Ascending aorta (tissue), 2 donors: ENCODE data around the gene PGC. TPM values are rescaled to one million over a fixed set of nuclear protein-coding genes. Genes with fewer than 3 reads are reported as not detected.
"Not testable (repeated sequence)": the region's sequence is repeated elsewhere in the genome, so short reads cannot be mapped to it uniquely, and the experiment has no call there.

Experiments
- DNase-seq, 2 donors: peaks; one replicate each; pipeline ENCODE4 v3.0.0-alpha.2; 2019; ENCODE audit warnings: low spot score in 2 of 2
- H3K27ac ChIP-seq, 2 donors: fragments of 200-600 bp; sonication (generic); one replicate each; pipeline ENCODE4 v1.5.1; 2016 to 2017; ENCODE audit warnings: mild to moderate bottlenecking in 1 of 2
- H3K27me3 ChIP-seq: fragments of 200-600 bp; sonication (generic); one replicate; pipeline ENCODE4 v1.5.1; 2017
- H3K36me3 ChIP-seq, 2 donors: fragments of 200-600 bp; sonication (generic); one replicate each; pipeline ENCODE4 v1.5.1; 2016
- H3K4me1 ChIP-seq, 2 donors: fragments of 200-600 bp; sonication (generic); one replicate each; pipeline ENCODE4 v1.5.1; 2016 to 2017; ENCODE audit warnings: mild to moderate bottlenecking in 1 of 2
- H3K4me3 ChIP-seq, 2 donors: fragments of 200-600 bp; sonication (generic); one replicate each; pipeline ENCODE4 v1.5.1; 2016 to 2017; ENCODE audit warnings: mild to moderate bottlenecking in 1 of 2
- H3K9me3 ChIP-seq, 2 donors: fragments of 200-600 bp; sonication (generic); one replicate each; pipeline ENCODE4 v1.5.1; 2016
- CTCF ChIP-seq, 3 experiments: fragments of 200-600 bp in 2 of 3; fragments of 450-650 bp in 1 of 3; sonication (generic) in 2 of 3; IDR thresholded peaks; one replicate each; pipeline ENCODE4 v1.5.1; 2016 to 2019; ENCODE audit warnings: antibody characterized with exemption in 3 of 3, mild to moderate bottlenecking in 1 of 3, moderate library complexity in 1 of 3
- intact Hi-C: fragments of 100-400 bp; cut with DNase I; formaldehyde crosslinking; loops from one replicate; pipeline ENCODE4 v1.15.1; 2023
- total RNA-seq: library from RNA; depleted of rRNA; stranded (reverse); fragments of >200 nt; gene quantifications from one replicate; pipeline ENCODE4 v1.1.0, GENCODE V29; 2016

The PGC gene
- total RNA-seq, 1 donor from 2014 or later, result 0.53 TPM

DNA sequence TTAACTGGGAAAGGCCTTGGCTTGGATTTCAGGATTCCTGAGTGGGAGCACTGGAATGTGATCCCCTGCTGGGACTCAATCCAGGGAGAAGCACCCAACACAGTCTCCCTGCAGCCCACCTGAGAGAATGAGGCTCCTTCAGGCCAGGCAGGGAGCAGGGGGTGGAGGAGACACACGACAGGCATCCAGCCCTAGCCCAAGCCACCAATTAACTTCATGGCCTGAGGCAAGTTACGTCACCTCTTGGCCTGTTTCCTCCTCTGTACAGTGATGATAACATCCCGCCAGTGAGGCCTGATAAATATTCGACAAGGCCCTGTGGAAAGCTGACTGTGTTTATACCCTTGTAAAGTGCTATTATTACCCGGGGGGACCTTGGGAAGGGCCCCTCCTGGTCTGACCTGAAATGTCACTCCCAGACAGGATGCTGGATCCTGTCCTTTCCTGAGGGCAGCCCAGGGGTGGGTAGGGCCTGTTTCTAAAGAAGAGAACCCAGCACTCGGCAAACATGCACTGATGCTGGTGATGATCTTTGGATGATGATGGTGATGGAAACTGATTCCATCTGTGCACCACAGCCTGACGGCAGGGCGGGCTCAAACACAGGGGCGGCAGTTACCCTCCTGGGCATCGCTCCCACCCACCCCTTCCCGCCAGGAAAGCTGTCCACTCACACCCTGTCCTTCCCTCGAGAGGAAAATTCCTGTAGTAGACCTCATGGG, 20.1 kb upstream of the PGC start:
- intact Hi-C loops, result no loop called here
- H3K9me3 ChIP-seq, result no peaks in the 10 kb centered on the region
- H3K36me3 ChIP-seq, result peaks cover 18 to 23% of the 10 kb centered on the region in 2 donors
- no peak for TF ChIP-seq CTCF (IDR thresholded peaks at IDR 0.05)
- no peaks in the 10 kb centered on the region for H3K4me1 ChIP-seq
- no peak for DNase-seq
- no peak overlapping the region for H3K4me3 ChIP-seq
- H3K27ac ChIP-seq, result no peak overlapping the region
- no peaks in the 10 kb centered on the region for H3K27me3 ChIP-seq

GRCh38 chr6:41766043-41766664, 19.0 kb upstream of the PGC start:
- H3K4me3 ChIP-seq, H3K27me3 ChIP-seq, DNase-seq, H3K9me3 ChIP-seq, H3K27ac ChIP-seq, H3K4me1 ChIP-seq, intact Hi-C loops: not testable (repeated sequence)
- H3K36me3 ChIP-seq, result peaks cover 9 to 11% of the 10 kb centered on the region in 2 donors

GRCh38 chr6:41763470-41763869, 16.3 kb upstream of the PGC start:
- intact Hi-C loops, result no loop called here
- Histone ChIP-seq H3K4me3 (no peak overlapping the region), H3K27ac (no peak overlapping the region), H3K27me3 (no peaks in the 10 kb centered on the region), H3K4me1 (no peaks in the 10 kb centered on the region), H3K9me3 (no peaks in the 10 kb centered on the region), H3K36me3 (no peaks in the 10 kb centered on the region)
- no peak for DNase-seq
- TF ChIP-seq CTCF (IDR thresholded peaks at IDR 0.05), result no peak

- no peak for DNase-seq
- no peak for TF ChIP-seq CTCF (IDR thresholded peaks at IDR 0.05)
- H3K27ac ChIP-seq, result no peak overlapping the region
- no peak overlapping the region for H3K4me3 ChIP-seq
- H3K27me3 ChIP-seq, result no peaks in the 10 kb centered on the region
- intact Hi-C loops, result no loop called here
- no peaks in the 10 kb centered on the region for H3K4me1 ChIP-seq
- no peaks in the 10 kb centered on the region for H3K9me3 ChIP-seq
- no peaks in the 10 kb centered on the region for H3K36me3 ChIP-seq
Observed at GRCh38 chr6:41759905-41760579, 12.8 kb upstream of the PGC start.

- no peaks in the 10 kb centered on the region for H3K9me3 ChIP-seq
- no peaks in the 10 kb centered on the region for H3K27me3 ChIP-seq
- no peaks in the 10 kb centered on the region for H3K36me3 ChIP-seq
- H3K27ac ChIP-seq, result no peak overlapping the region
- H3K4me1 ChIP-seq, result no peaks in the 10 kb centered on the region
- DNase-seq, result no peak
- H3K4me3 ChIP-seq, result no peak overlapping the region
- TF ChIP-seq CTCF (IDR thresholded peaks at IDR 0.05), result no peak
- intact Hi-C loops, result no loop called here
Observed at GRCh38 chr6:41759106-41759904, 12.1 kb upstream of the PGC start.
